K562 (cell line): ENCODE data around the gene SYT10. TPM values are rescaled to one million over a fixed set of nuclear protein-coding genes. Genes with fewer than 3 reads are reported as not detected.

Experiments
- ATAC-seq: fragments of 200-7000 bp; cut with Tn5 transposase; 3 replicates; pipeline ENCODE4 v1.9.1; 2020; ENCODE audit warnings: moderate library complexity
- BruUV-seq: library from RNA; stranded (reverse); fragments of 400-500 nt; replicated peaks from 2 replicates; lab custom pipeline; 2021; lab: Mats Ljungman, UMichigan
- CTCF ChIA-PET: fragments of 300-600 bp; formaldehyde crosslinking; extraction: SDS; loops from one replicate; lab custom pipeline; 2021; ENCODE audit warnings: low intra/inter-chr PET ratio; lab: Yijun Ruan, JAX
- POLR2A ChIA-PET: fragments of 300-600, 350-650 bp; sonication (Branson Sonifier 250); formaldehyde crosslinking; extraction: SDS; loops from one replicate; lab custom pipeline; 2021; ENCODE audit warnings: antibody characterized with exemption, inconsistent platforms; lab: Yijun Ruan, JAX
- DNase-seq, 4 experiments: peaks; one replicate each; pipeline versions ENCODE4 v3.0.0 to v3.0.0-alpha.2; 2011 to 2018; ENCODE audit warnings: low spot score in 3 of 4, mixed read lengths in 3 of 4; ENCODE audit errors: extremely low read depth in 1 of 4
- FAIRE-seq: peaks from 2 replicates; lab custom pipeline; 2011; peaks lifted over from hg19 to GRCh38; lab: Jason Lieb, UNC
- H2AFZ ChIP-seq: 2 replicates; pipeline ENCODE4 v1.6.0; 2011; ENCODE audit warnings: low read depth, low read length, control low read depth, inconsistent platforms
- H3K27ac ChIP-seq: fragments of 200-600 bp; 3 replicates; pipeline ENCODE4 v1.8.0; 2011; ENCODE audit warnings: low read depth, mild to moderate bottlenecking, control low read depth, inconsistent platforms, low read length, moderate library complexity, mixed read lengths; ENCODE audit errors: extremely low read depth
- H3K27me3 ChIP-seq, 2 experiments: fragments of 300-600 bp in 1 of 2; 2 replicates in 1 of 2; 3 replicates in 1 of 2; pipeline versions ENCODE4 v1.6.0 to v1.8.0; 2011; ENCODE audit warnings: inconsistent platforms in 2 of 2, low read length in 2 of 2, mild to moderate bottlenecking in 1 of 2, mixed read lengths in 1 of 2, moderate library complexity in 1 of 2; ENCODE audit not compliant: control insufficient read depth in 2 of 2, insufficient read depth in 2 of 2
- H3K36me3 ChIP-seq: fragments of 300-600 bp; 3 replicates; pipeline ENCODE4 v1.8.0; 2011; ENCODE audit warnings: mild to moderate bottlenecking, low read length, inconsistent platforms; ENCODE audit not compliant: control insufficient read depth, insufficient read depth
- H3K4me1 ChIP-seq, 2 experiments: fragments of 200-600 bp in 1 of 2; replicated peaks in 1 of 2; 2 replicates in 1 of 2; 3 replicates in 1 of 2; pipeline versions ENCODE4 v1.5.1 to v1.8.0; 2011; ENCODE audit warnings: inconsistent platforms in 2 of 2, low read length in 2 of 2, mild to moderate bottlenecking in 1 of 2, mixed read lengths in 1 of 2, moderate library complexity in 1 of 2; ENCODE audit not compliant: control insufficient read depth in 2 of 2, insufficient read depth in 2 of 2
- H3K4me2 ChIP-seq: 2 replicates; pipeline ENCODE4 v1.6.1; 2011; ENCODE audit warnings: low read length, control low read depth, inconsistent platforms, mixed read lengths; ENCODE audit not compliant: insufficient read depth
- H3K4me3 ChIP-seq: fragments of 200-600 bp; sonication (generic), shearing (Covaris generic); 2 replicates; pipeline ENCODE4 v1.5.1; 2016; ENCODE audit warnings: control low read depth, inconsistent platforms
- H3K79me2 ChIP-seq: fragments of 200-600 bp; 3 replicates; pipeline ENCODE4 v1.8.0; 2011; ENCODE audit warnings: low read length, inconsistent platforms; ENCODE audit not compliant: control insufficient read depth, insufficient read depth
- H3K9ac ChIP-seq, 2 experiments: 2 replicates each; pipeline versions ENCODE4 v1.6.0 to v1.6.1; 2011; ENCODE audit warnings: low read depth in 2 of 2, low read length in 2 of 2, control low read depth in 1 of 2, inconsistent platforms in 1 of 2, mild to moderate bottlenecking in 1 of 2, mixed read lengths in 1 of 2; ENCODE audit not compliant: insufficient read depth in 1 of 2
- H3K9me1 ChIP-seq: one replicate; pipeline ENCODE4 v1.6.0; 2011; ENCODE audit warnings: inconsistent platforms, mild to moderate bottlenecking, low read length, moderate library complexity; ENCODE audit not compliant: control insufficient read depth, insufficient read depth
- H3K9me3 ChIP-seq: replicated peaks from 2 replicates; pipeline ENCODE4 v1.5.1; 2011; ENCODE audit warnings: low read depth, low read length, inconsistent platforms; ENCODE audit not compliant: control insufficient read depth, insufficient read depth
- H4K20me1 ChIP-seq: replicated peaks from 2 replicates; pipeline ENCODE4 v1.6.1; 2011; ENCODE audit warnings: low read length, inconsistent platforms, mixed read lengths; ENCODE audit not compliant: control insufficient read depth, insufficient read depth
- CGGBP1 ChIP-seq: fragments of 250-450 bp; sonication (Bioruptor Pico); IDR thresholded peaks from 2 replicates; pipeline ENCODE4 v1.9.0; 2021; ENCODE audit warnings: mild to moderate bottlenecking
- CHD1 ChIP-seq: fragments of 200-600 bp; sonication (generic); IDR thresholded peaks from one replicate; pipeline ENCODE4 v1.6.1; 2012; ENCODE audit warnings: mild to moderate bottlenecking, moderate library complexity, low read length, inconsistent platforms
- CTCF ChIP-seq, 3 experiments: IDR thresholded peaks in 2 of 3; conservative IDR thresholded peaks in 1 of 3; 2 replicates each; pipeline ENCODE4 v1.5.1; 2011 to 2012; ENCODE audit warnings: low read length in 3 of 3, mild to moderate bottlenecking in 3 of 3, control low read depth in 2 of 3, improper control_type of control experiment in 1 of 3, inconsistent platforms in 1 of 3, low read depth in 1 of 3, mixed read lengths in 1 of 3, moderate library complexity in 1 of 3; ENCODE audit not compliant: insufficient read depth in 2 of 3
- ELF1 ChIP-seq: fragments of 200-800 bp; sonication (Bioruptor generic); IDR thresholded peaks from 2 replicates; pipeline ENCODE4 v1.6.1; 2016; ENCODE audit warnings: missing genetic modification characterization, missing compliant biosample characterization
- KLF6 ChIP-seq: fragments of 250-450 bp; sonication (Bioruptor Pico); IDR thresholded peaks from 2 replicates; pipeline ENCODE4 v1.4.0; 2020; ENCODE audit warnings: mild to moderate bottlenecking, moderate library complexity, borderline replicate concordance
- NEUROD1 ChIP-seq: fragments of 150-350 bp; IDR thresholded peaks from 2 replicates; pipeline ENCODE4 v1.6.1; 2014; ENCODE audit warnings: borderline replicate concordance, low read length, low read depth; ENCODE audit not compliant: partially characterized antibody
- NR2C2 ChIP-seq, 2 experiments: fragments of 200-800 bp in 1 of 2; sonication (Bioruptor generic) in 1 of 2; sonication (generic) in 1 of 2; formaldehyde crosslinking in 1 of 2; IDR thresholded peaks; 2 replicates each; pipeline versions ENCODE4 v1.6.1 to v1.8.0; 2016 to 2022; ENCODE audit warnings: mild to moderate bottlenecking in 1 of 2, missing compliant biosample characterization in 1 of 2, missing genetic modification characterization in 1 of 2, missing genetic modification reagents in 1 of 2
- RBM15 ChIP-seq: fragments of 200-400 bp; formaldehyde crosslinking; IDR thresholded peaks from 2 replicates; pipeline ENCODE4 v1.6.1; 2018; ENCODE audit warnings: mild to moderate bottlenecking, low read length, moderate library complexity; ENCODE audit not compliant: insufficient read depth
- RBM25 ChIP-seq: fragments of 200-400 bp; formaldehyde crosslinking; IDR thresholded peaks from 2 replicates; pipeline ENCODE4 v1.6.1; 2018; ENCODE audit warnings: low read length, low read depth, moderate library complexity; ENCODE audit not compliant: severe bottlenecking
- U2AF1 ChIP-seq: fragments of 200-400 bp; formaldehyde crosslinking; optimal IDR thresholded peaks from 2 replicates; pipeline ENCODE3; 2017; ENCODE audit warnings: mild to moderate bottlenecking, low read depth, low read length, moderate library complexity
- ZBTB33 ChIP-seq: sonication (generic); formaldehyde crosslinking; IDR thresholded peaks from 2 replicates; pipeline ENCODE4 v1.8.1; 2023; ENCODE audit warnings: mild to moderate bottlenecking, missing genetic modification reagents
- ZNF551 ChIP-seq: fragments of 250-450 bp; sonication (Bioruptor Pico); IDR thresholded peaks from 2 replicates; pipeline ENCODE4 v1.5.0; 2021; ENCODE audit warnings: mild to moderate bottlenecking, moderate library complexity
- WGBS: fragments of 100-300 bp; shearing (Covaris generic); methylation state at CpG from one replicate; pipeline ENCODE4 v1.1.6; 2016; ENCODE audit warnings: low coverage, mixed read lengths; ENCODE audit not compliant: insufficient coverage; ENCODE audit errors: missing lambda C conversion rate; 5-methylcytosine and 5-hydroxymethylcytosine counted together
- in situ Hi-C: fragments of 300-500 bp; cut with MboI; formaldehyde crosslinking; loops from 4 replicates; pipeline ENCODE4 v1.15.0; 2018; ENCODE audit warnings: inconsistent platforms, mixed read lengths
- intact Hi-C: fragments of 100-400 bp; cut with micrococcal nuclease; formaldehyde crosslinking; loops from 2 replicates; pipeline ENCODE4 v1.14.2; 2022
- polyA plus RNA-seq, 8 experiments: library from polyadenylated mRNA; depleted of rRNA in 4 of 8; stranded (reverse) in 5 of 8; unstranded in 3 of 8; fragments of >200 nt; fragmentation: Nextera tagmentation in 2 of 8; fragmentation: Illumina TruSeq in 1 of 8; extraction: Ambion mirVana in 2 of 8; extraction: Trizol in 1 of 8; gene quantifications; 2 replicates each; pipeline versions ENCODE4 v1.2.1 to v1.2.3, GENCODE V29; 2011 to 2014; ENCODE audit warnings: inconsistent platforms in 1 of 8, missing spikeins in 1 of 8
- total RNA-seq, 7 experiments: library from RNA; depleted of rRNA in 6 of 7; stranded (reverse); fragments of >200 nt in 6 of 7; fragmentation: Illumina TruSeq in 2 of 7; extraction: Trizol in 2 of 7; gene quantifications; 2 replicates each; pipeline versions ENCODE4 v1.2.1 to v1.2.3, GENCODE V29; 2011 to 2021; ENCODE audit warnings: low replicate concordance in 1 of 7

Gene SYT10
- total and polyA plus RNA-seq, 9 of the 15 experiments (the other 6 are each of a cell fraction or from before 2014, with no cell fraction given), result 0.27 to 6.2 (median 2.5) TPM

- no peak for TF ChIP-seq CTCF (IDR thresholded peaks at IDR 0.05 in 2 of 3, conservative IDR thresholded peaks at IDR 0.05 in 1 of 3; ENCODE audit: insufficient read depth in 2 of 3, low read depth in 1 of 3, low read length in 3 of 3)
- no peak for TF ChIP-seq RBM15
- no peak for TF ChIP-seq U2AF1
- no peak for TF ChIP-seq CGGBP1 (CRISPR knock-in tag)
- no peak for TF ChIP-seq KLF6 (CRISPR knock-in tag)
- TF ChIP-seq ELF1 (tag), result no peak
- TF ChIP-seq ZNF551 (CRISPR knock-in tag), result no peak
- TF ChIP-seq, all 486 proteins: peak for 0
These were observed 10.9 kb upstream of the SYT10 start (continued) for GRCh38 chr12:33450480-33450879.

- ChIA-PET CTCF (no interaction called here), POLR2A (no interaction called here)
- peak overlapping the region in 1 of 2 experiments; percentile 1; a peak in 1 of 4 replicates for H3K9ac ChIP-seq
- no peaks in the 10 kb centered on the region for H3K9me1 ChIP-seq
- peak overlapping the region; percentile 78 for H2AFZ ChIP-seq
- peak overlapping the region; percentile 88; the same call in 1 of the 2 replicates for H3K4me2 ChIP-seq
- H3K4me1 ChIP-seq, result peaks cover 0 to 15% of the 10 kb centered on the region in 2 experiments; a peak in 3 of 5 replicates
- intact Hi-C loops (loop anchor here (5.0 kb wide), 1 partner anchor 147 kb away; no protein-coding TSS in a partner anchor), in situ Hi-C loops (no loop called here)
- peaks cover 11% of the 10 kb centered on the region; the same call in 1 of the 3 replicates for H3K36me3 ChIP-seq
- no peaks in the 10 kb centered on the region for H3K9me3 ChIP-seq
- DNase-seq, result peak in 1 of 4 experiments; percentile 11
- no peak for FAIRE-seq
- peaks cover 37% of the 10 kb centered on the region for H3K79me2 ChIP-seq
- ATAC-seq, result no peak
- no peaks in the 10 kb centered on the region for H3K27me3 ChIP-seq
- BruUV-seq, result no TSS peak
- peak overlapping the region; percentile 54; the same call in 1 of the 2 replicates for H3K4me3 ChIP-seq
- no peaks in the 10 kb centered on the region for H4K20me1 ChIP-seq
- 62% methylated on average over 9 of the region's 9 CpGs for WGBS
- no peak overlapping the region for H3K27ac ChIP-seq
- peak; percentile 63; the same call in 1 of the 2 replicates for TF ChIP-seq ZBTB33 (CRISPR knock-in tag)
- peak; percentile 11 for TF ChIP-seq RBM25
- no peak for TF ChIP-seq NEUROD1
- TF ChIP-seq CHD1, result no peak
- TF ChIP-seq NR2C2 (CRISPR knock-in tag; IDR thresholded peaks at IDR 0.05), result no peak
- no peak for TF ChIP-seq NR2C2 (tag; IDR thresholded peaks at IDR 0.05)
These were observed 858 bp upstream of the SYT10 start for GRCh38 chr12:33440477-33440876.
